Spleen (tissue), 11 donors: Measurements from ENCODE around the gene IL24. TPM values are rescaled to one million over a fixed set of nuclear protein-coding genes. Genes with fewer than 3 reads are reported as not detected.

Experiments used
- DNase-seq: peaks from one replicate; pipeline ENCODE4 v3.0.0-alpha.2; 2020
- H3K27ac ChIP-seq, 8 donors: fragments of 200-600 bp; sonication (generic) in 7 of 8; 1 replicate in 4 of 8; 2 replicates in 4 of 8; pipeline versions ENCODE4 v1.5.0 to v1.8.0; 2016 to 2021; ENCODE audit warnings: inconsistent platforms in 4 of 8, mild to moderate bottlenecking in 4 of 8, moderate library complexity in 1 of 8
- H3K27me3 ChIP-seq, 7 donors: fragments of 200-600 bp; sonication (generic) in 6 of 7; replicated peaks in 1 of 7; 1 replicate in 4 of 7; 2 replicates in 3 of 7; pipeline versions ENCODE4 v1.5.0 to v1.8.0; 2016 to 2021; ENCODE audit warnings: inconsistent platforms in 3 of 7, mild to moderate bottlenecking in 1 of 7
- H3K36me3 ChIP-seq, 6 donors: fragments of 200-600 bp; sonication (generic) in 5 of 6; 1 replicate in 4 of 6; 2 replicates in 2 of 6; pipeline versions ENCODE4 v1.5.0 to v1.8.0; 2016 to 2021; ENCODE audit warnings: inconsistent platforms in 2 of 6
- H3K4me1 ChIP-seq, 6 donors: fragments of 200-600 bp; sonication (generic) in 5 of 6; 1 replicate in 3 of 6; 2 replicates in 3 of 6; pipeline versions ENCODE4 v1.5.0 to v1.8.0; 2016 to 2021; ENCODE audit warnings: inconsistent platforms in 3 of 6
- H3K4me3 ChIP-seq, 8 donors: fragments of 200-600 bp; sonication (generic) in 7 of 8; 1 replicate in 4 of 8; 2 replicates in 4 of 8; pipeline versions ENCODE4 v1.5.0 to v1.8.0; 2016 to 2021; ENCODE audit warnings: inconsistent platforms in 4 of 8, mild to moderate bottlenecking in 4 of 8, moderate library complexity in 2 of 8
- H3K9me3 ChIP-seq, 8 donors: fragments of 200-600 bp; sonication (generic) in 7 of 8; 1 replicate in 4 of 8; 2 replicates in 4 of 8; pipeline versions ENCODE4 v1.5.0 to v1.8.0; 2016 to 2021; ENCODE audit warnings: inconsistent platforms in 4 of 8
- CTCF ChIP-seq, 11 experiments: fragments of 200-600 bp in 7 of 11; fragments of 450-650 bp in 4 of 11; sonication (generic) in 4 of 11; IDR thresholded peaks in 8 of 11; conservative IDR thresholded peaks in 3 of 11; 1 replicate in 7 of 11; 2 replicates in 4 of 11; pipeline versions ENCODE4 v1.4.0 to v1.8.0; 2016 to 2021; ENCODE audit warnings: antibody characterized with exemption in 11 of 11, inconsistent platforms in 4 of 11, mild to moderate bottlenecking in 1 of 11
- POLR2A ChIP-seq, 3 donors: fragments of 450-650 bp; IDR thresholded peaks; one replicate each; pipeline ENCODE4 v1.5.1; 2017; ENCODE audit warnings: antibody characterized with exemption in 3 of 3, mild to moderate bottlenecking in 1 of 3
- POLR2AphosphoS5 ChIP-seq, 3 donors: sonication (generic); formaldehyde crosslinking; IDR thresholded peaks; one replicate each; pipeline ENCODE4 v1.5.1; 2017; ENCODE audit warnings: antibody characterized with exemption in 3 of 3
- WGBS, 5 donors: extraction: QIAGEN DNeasy Blood & Tissue Kit in 3 of 5; methylation state at CpG; one replicate each; pipeline versions ENCODE4 v1.1.5 to v1.1.7; 2013 to 2018; 5-methylcytosine and 5-hydroxymethylcytosine counted together
- intact Hi-C: fragments of 100-400 bp; cut with DNase I; formaldehyde crosslinking; loops from one replicate; pipeline ENCODE4 v1.15.0; 2023; ENCODE audit warnings: low total_unique reads
- polyA plus RNA-seq, 3 donors: library from polyadenylated mRNA; stranded (reverse); fragments of 200-250 nt; gene quantifications; one replicate each; pipeline ENCODE4 v1.2.1, GENCODE V29; 2013
- total RNA-seq, 7 donors: library from RNA; depleted of rRNA in 3 of 7; stranded (reverse); fragments of >200 nt in 3 of 7; fragmentation: NEBNext Ultra II Directional in 4 of 7; extraction: Animal tissue kit (Norgen Biotek cat#: 25700) in 4 of 7; gene quantifications; one replicate each; pipeline versions ENCODE4 v1.1.0 to v1.2.1, GENCODE V29; 2016 to 2021
- donor health status: healthy with polysubstance abuse.
- donor health status: DM: no; HTN: no; CAD: no; lungs with moderate emphysema.
- donor health status: DM: no; HTN: no; CAD: no.
- donor health status: Bipolar disorder and iron deficiency.
- donor health status: healthy.
- donor health status: DM: no; HTN: no; CAD: no.
- donor health status: DM: yes; HTN: yes; CAD: no.

The IL24 gene
- total and polyA plus RNA-seq, 10 donors: 0.30 to 2.0 (median 1.2) TPM; not detected in 5

- intact Hi-C loops: no loop called here
- TF ChIP-seq CTCF (IDR thresholded peaks at IDR 0.05 in 8 of 11, conservative IDR thresholded peaks at IDR 0.05 in 3 of 11) (no peak), POLR2A (IDR thresholded peaks at IDR 0.05) (no peak), POLR2AphosphoS5 (IDR thresholded peaks at IDR 0.05) (no peak)
- Histone ChIP-seq H3K9me3 (peaks cover 0 to 2% (median 0%) of the 10 kb centered on the region in 8 donors), H3K4me1 (peaks cover 0 to 5% (median 0%) of the 10 kb centered on the region in 6 donors), H3K4me3 (no peak overlapping the region), H3K27ac (no peak overlapping the region), H3K27me3 (no peaks in the 10 kb centered on the region), H3K36me3 (no peaks in the 10 kb centered on the region)
- WGBS, 5 donors: 58 to 72% (median 65%) methylated on average over 5 of the region's 5 CpGs
- DNase-seq: no peak
Measured at GRCh38 chr1:206944703-206945102, 47.5 kb downstream of the IL24 start.

- WGBS, 5 donors: 79 to 93% (median 89%) methylated on average over 4 of the region's 4 CpGs
Measured at GRCh38 chr1:206945779-206946178, 48.5 kb downstream of the IL24 start.

GRCh38 chr1:206946261-206946660 is 49.0 kb downstream of the IL24 start, which contains the start of gene PIGR:
TSS of gene PIGR (minus strand) at chr1:206946466. CDS start at chr1:206940531, 5,935 bp downstream.
- H3K4me3 ChIP-seq: peak within 1 kb of the TSS in 1 of 8 donors; percentile 32

More at GRCh38 chr1:206945779-206946178, 48.5 kb downstream of the IL24 start:
- peaks cover 0 to 4% (median 0%) of the 10 kb centered on the region in 8 donors for H3K9me3 ChIP-seq
- H3K36me3 ChIP-seq: no peaks in the 10 kb centered on the region
- H3K27me3 ChIP-seq: no peaks in the 10 kb centered on the region
- intact Hi-C loops: no loop called here
- no peak for TF ChIP-seq POLR2A (IDR thresholded peaks at IDR 0.05)
- TF ChIP-seq POLR2AphosphoS5 (IDR thresholded peaks at IDR 0.05): no peak
- TF ChIP-seq CTCF (IDR thresholded peaks at IDR 0.05 in 8 of 11, conservative IDR thresholded peaks at IDR 0.05 in 3 of 11): no peak
- no peak overlapping the region for H3K4me3 ChIP-seq
- DNase-seq: no peak
- peaks cover 0 to 5% (median 0%) of the 10 kb centered on the region in 6 donors for H3K4me1 ChIP-seq
- H3K27ac ChIP-seq: no peak overlapping the region

More at GRCh38 chr1:206946261-206946660, 49.0 kb downstream of the IL24 start, which contains the start of gene PIGR:
- H3K4me1 ChIP-seq: peaks cover 0 to 5% (median 0%) of the 10 kb centered on the region in 6 donors
- no peak for TF ChIP-seq CTCF (IDR thresholded peaks at IDR 0.05 in 8 of 11, conservative IDR thresholded peaks at IDR 0.05 in 3 of 11)
- TF ChIP-seq POLR2A (IDR thresholded peaks at IDR 0.05): no peak
- TF ChIP-seq POLR2AphosphoS5 (IDR thresholded peaks at IDR 0.05): no peak
- 65 to 76% (median 71%) methylated on average over 7 of the region's 7 CpGs for WGBS, 5 donors
- no peak within 1 kb of the TSS for H3K27ac ChIP-seq
- no peaks in the 10 kb centered on the region for H3K36me3 ChIP-seq
- no peak for DNase-seq
- H3K9me3 ChIP-seq: peaks cover 0 to 4% (median 0%) of the 10 kb centered on the region in 8 donors
- H3K27me3 ChIP-seq: no peaks in the 10 kb centered on the region
- intact Hi-C loops: no loop called here
